Cardiac fibroblast (primary cell): ENCODE data around the gene ZBTB48.

ENCODE experiments used
- DNase-seq, 2 donors: peaks; one replicate each; pipeline versions ENCODE4 v3.0.0 to v3.0.0-alpha.2; 2010; ENCODE audit warnings: low read depth in 2 of 2
- H3K4me3 ChIP-seq, 2 donors: replicated peaks in 1 of 2; 1 replicate in 1 of 2; 2 replicates in 1 of 2; pipeline ENCODE4 v1.5.1; 2011; ENCODE audit warnings: low read depth in 2 of 2, low read length in 2 of 2, mild to moderate bottlenecking in 2 of 2, moderate library complexity in 1 of 2
- TF ChIP-seq, protein P1 (sequence below): IDR thresholded peaks from one replicate; pipeline ENCODE4 v1.5.1; 2011; ENCODE audit warnings: low read depth, mild to moderate bottlenecking, low read length, inconsistent platforms

ZBTB48 gene

DNA sequence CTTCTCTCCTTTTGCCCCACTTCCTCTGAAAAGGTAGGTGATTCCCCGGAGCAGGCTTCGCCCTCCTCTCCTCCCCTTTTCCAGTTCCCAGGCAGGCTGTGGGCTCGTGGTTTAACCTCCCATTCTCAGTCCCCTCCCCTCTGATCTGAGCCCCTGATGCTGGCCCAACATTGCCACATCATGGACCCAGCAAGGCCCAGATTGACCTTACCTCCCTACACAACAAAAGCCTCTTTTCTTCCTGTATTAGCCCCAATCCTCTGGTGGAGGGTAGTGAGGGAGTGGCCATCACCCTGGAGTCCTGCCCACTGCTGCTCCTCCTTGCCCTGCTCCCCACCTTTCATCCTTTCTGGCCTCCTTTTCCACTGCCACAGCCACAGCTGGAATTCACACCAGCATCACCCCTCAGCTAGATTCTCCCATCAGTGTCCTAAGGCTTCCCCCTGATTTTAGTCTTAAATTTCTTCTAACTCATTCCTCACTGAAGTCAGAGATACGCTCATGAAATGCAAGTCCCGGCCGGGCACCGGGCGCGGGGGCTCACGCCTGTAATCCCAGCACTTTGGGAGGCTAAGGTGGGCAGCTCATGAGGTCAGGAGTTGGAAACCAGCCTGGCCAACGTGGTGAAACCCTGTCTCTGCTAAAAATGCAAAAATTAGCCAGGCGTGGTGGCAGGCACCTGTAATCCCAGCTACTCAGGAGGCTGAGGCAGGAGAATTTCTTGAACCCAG is 7.0 kb upstream of the ZBTB48 start:
- no peak overlapping the region for H3K4me3 ChIP-seq
- TF ChIP-seq, protein P1, sequence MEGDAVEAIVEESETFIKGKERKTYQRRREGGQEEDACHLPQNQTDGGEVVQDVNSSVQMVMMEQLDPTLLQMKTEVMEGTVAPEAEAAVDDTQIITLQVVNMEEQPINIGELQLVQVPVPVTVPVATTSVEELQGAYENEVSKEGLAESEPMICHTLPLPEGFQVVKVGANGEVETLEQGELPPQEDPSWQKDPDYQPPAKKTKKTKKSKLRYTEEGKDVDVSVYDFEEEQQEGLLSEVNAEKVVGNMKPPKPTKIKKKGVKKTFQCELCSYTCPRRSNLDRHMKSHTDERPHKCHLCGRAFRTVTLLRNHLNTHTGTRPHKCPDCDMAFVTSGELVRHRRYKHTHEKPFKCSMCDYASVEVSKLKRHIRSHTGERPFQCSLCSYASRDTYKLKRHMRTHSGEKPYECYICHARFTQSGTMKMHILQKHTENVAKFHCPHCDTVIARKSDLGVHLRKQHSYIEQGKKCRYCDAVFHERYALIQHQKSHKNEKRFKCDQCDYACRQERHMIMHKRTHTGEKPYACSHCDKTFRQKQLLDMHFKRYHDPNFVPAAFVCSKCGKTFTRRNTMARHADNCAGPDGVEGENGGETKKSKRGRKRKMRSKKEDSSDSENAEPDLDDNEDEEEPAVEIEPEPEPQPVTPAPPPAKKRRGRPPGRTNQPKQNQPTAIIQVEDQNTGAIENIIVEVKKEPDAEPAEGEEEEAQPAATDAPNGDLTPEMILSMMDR, result no peak
- no peak for DNase-seq

DNA sequence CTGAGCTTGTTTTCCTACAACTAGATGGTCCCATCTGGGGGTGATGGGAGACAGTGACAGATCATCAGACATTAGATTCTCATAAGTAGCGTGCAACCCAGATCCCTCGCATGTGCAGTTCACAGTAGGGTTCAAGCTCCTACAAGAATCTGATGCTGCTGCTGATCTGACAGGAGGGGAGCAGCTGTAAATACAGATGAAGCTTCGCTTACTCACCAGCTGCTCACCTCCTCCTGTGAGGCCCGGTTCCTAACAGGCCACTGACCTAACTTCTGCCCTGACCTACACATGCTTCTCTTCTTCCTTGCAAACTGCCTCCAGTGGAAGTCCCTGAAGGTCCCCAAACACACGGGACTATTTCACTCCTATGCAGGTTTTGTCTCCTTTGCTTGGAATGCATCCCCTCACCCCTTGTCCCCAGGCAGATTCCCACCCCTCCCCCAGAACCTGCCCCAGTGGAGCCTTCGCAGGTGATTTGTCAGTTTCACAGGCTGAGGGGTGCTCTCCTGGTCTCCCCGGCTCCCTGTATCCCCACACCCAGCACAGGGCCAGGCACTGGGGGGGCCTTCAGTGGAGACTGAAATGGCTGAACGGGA is 5.7 kb upstream of the ZBTB48 start:
- no peak for DNase-seq
- TF ChIP-seq, protein P1, result no peak
- no peak overlapping the region for H3K4me3 ChIP-seq

DNA sequence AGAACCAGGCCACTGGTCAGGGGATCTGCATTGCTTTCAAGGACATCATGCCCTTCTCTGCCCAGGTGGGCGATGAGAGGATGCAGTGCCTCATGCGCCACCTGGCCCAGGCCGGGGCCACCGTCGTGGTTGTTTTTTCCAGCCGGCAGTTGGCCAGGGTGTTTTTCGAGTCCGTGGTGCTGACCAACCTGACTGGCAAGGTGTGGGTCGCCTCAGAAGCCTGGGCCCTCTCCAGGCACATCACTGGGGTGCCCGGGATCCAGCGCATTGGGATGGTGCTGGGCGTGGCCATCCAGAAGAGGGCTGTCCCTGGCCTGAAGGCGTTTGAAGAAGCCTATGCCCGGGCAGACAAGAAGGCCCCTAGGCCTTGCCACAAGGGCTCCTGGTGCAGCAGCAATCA is 5.0 kb upstream of the ZBTB48 start:
- TF ChIP-seq, protein P1, result no peak
- H3K4me3 ChIP-seq, result no peak overlapping the region
- no peak for DNase-seq

DNA sequence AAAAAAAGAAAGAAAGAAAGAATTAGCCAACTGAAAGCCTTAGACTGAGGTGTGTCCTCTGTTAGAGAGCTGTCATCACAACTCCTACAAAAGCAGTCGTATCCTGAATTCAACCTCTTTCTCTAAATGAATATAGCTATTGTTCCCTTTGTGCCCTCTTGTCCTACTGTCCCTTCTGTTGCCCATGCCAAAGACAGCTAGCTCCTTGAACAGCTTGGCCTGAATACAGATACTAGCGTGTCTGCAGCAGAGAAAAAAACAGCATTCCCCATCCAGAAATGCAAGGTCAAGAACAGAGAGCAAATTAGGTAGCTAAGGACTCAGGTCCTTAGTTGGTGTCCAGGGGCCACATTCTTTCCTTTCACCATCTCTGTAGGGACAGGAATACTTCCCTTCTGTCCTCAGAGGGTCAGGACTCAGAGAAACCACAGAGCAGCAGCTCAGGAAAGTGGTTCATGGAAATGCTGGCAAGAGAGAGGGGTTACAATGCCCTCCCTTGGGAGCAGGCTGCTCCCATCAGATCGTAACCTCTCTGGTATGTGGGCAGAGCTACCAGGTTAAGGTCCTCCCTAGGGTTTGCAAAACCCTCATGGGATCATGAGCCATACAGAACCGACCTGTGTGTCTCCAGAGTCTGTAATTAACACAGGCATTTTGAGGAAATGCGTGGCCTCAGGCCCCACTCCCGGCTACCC is 1.8 kb upstream of the ZBTB48 start:
- H3K4me3 ChIP-seq, result no peak overlapping the region
- DNase-seq, result peak in 1 of 2 donors; percentile 73
- TF ChIP-seq, protein P1, result no peak

DNA sequence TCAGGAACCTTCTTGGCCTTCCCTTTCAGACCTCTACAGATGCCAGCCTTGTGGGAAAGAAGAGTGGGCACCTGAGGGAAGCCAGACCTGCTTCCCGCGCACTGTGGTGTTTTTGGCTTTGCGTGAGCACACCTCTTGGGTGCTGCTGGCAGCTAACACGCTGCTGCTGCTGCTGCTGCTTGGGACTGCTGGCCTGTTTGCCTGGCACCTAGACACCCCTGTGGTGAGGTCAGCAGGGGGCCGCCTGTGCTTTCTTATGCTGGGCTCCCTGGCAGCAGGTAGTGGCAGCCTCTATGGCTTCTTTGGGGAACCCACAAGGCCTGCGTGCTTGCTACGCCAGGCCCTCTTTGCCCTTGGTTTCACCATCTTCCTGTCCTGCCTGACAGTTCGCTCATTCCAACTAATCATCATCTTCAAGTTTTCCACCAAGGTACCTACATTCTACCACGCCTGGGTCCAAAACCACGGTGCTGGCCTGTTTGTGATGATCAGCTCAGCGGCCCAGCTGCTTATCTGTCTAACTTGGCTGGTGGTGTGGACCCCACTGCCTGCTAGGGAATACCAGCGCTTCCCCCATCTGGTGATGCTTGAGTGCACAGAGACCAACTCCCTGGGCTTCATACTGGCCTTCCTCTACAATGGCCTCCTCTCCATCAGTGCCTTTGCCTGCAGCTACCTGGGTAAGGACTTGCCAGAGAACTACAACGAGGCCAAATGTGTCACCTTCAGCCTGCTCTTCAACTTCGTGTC is 995 bp upstream of the ZBTB48 start:
- TF ChIP-seq, protein P1, result no peak
- no peak overlapping the region for H3K4me3 ChIP-seq
- DNase-seq, result no peak

DNA sequence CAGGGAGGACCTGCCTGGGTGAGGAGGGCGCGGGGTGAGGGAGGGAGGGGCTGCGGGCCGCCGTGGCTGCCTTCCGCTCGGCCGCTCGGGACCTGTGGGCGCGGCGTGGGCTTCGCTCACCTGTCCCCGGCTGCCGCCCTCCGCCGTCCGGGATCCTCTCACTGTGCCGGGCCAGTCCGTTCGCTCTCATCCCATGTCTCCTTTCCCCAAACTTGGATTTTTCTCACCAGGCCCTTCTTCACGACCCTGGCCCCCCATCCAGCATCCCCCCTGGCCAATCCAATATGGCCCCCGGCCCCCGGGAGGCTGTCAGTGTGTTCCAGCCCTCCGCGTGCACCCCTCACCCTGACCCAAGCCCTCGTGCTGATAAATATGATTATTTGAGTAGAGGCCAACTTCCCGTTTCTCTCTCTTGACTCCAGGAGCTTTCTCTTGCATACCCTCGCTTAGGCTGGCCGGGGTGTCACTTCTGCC is 362 bp downstream of the ZBTB48 start:
- DNase-seq, result no peak
- peak overlapping the region; percentile 80 to 91 for H3K4me3 ChIP-seq
- TF ChIP-seq, protein P1, result no peak
